Natural killer cell (primary cell): ENCODE results near the gene UNC13C. TPM values are rescaled to one million over a fixed set of nuclear protein-coding genes. Genes with fewer than 3 reads are reported as not detected.

Source experiments
- ATAC-seq, 3 donors: fragments of 150-1000 bp in 2 of 3; fragments of 200-7000 bp in 1 of 3; cut with Tn5 transposase; 1 replicate in 1 of 3; 2 replicates in 2 of 3; pipeline ENCODE4 v1.10.0; 2021; ENCODE audit warnings: mild to moderate bottlenecking in 2 of 3, moderate library complexity in 2 of 3
- DNase-seq, 2 donors: peaks; one replicate each; pipeline versions ENCODE4 v3.0.0 to v3.0.0-alpha.2; 2013 to 2021; ENCODE audit warnings: mixed read lengths in 1 of 2
- H3K27ac ChIP-seq: one replicate; pipeline ENCODE4 v1.5.1; 2013; ENCODE audit warnings: mild to moderate bottlenecking, low read length
- H3K27me3 ChIP-seq: one replicate; pipeline ENCODE4 v1.6.1; 2013; ENCODE audit warnings: low read length; ENCODE audit not compliant: control insufficient read depth, insufficient read depth
- H3K36me3 ChIP-seq: one replicate; pipeline ENCODE4 v1.6.1; 2013; ENCODE audit warnings: low read length; ENCODE audit not compliant: control insufficient read depth, insufficient read depth
- H3K4me1 ChIP-seq: one replicate; pipeline ENCODE4 v1.6.1; 2013; ENCODE audit warnings: low read length; ENCODE audit not compliant: control insufficient read depth, insufficient read depth
- H3K4me3 ChIP-seq: one replicate; pipeline ENCODE4 v1.5.1; 2013; ENCODE audit warnings: low read length
- H3K9me3 ChIP-seq: one replicate; pipeline ENCODE4 v1.6.1; 2013; ENCODE audit warnings: low read length; ENCODE audit not compliant: control insufficient read depth, insufficient read depth
- H3K27ac Mint-ChIP-seq, 2 donors: one replicate each; pipeline ENCODE4 v1.8.0; 2022; ENCODE audit warnings: mild to moderate bottlenecking in 2 of 2, mixed read lengths in 2 of 2, moderate library complexity in 1 of 2
- H3K27me3 Mint-ChIP-seq, 2 donors: one replicate each; pipeline ENCODE4 v1.8.0; 2022; ENCODE audit warnings: low read depth in 2 of 2, mixed read lengths in 2 of 2
- H3K36me3 Mint-ChIP-seq: one replicate; pipeline ENCODE4 v1.8.0; 2022; ENCODE audit warnings: mixed read lengths
- H3K4me1 Mint-ChIP-seq, 2 donors: one replicate each; pipeline ENCODE4 v1.8.0; 2022; ENCODE audit warnings: mixed read lengths in 2 of 2
- H3K4me3 Mint-ChIP-seq: one replicate; pipeline ENCODE4 v1.8.0; 2022; ENCODE audit warnings: mild to moderate bottlenecking, moderate library complexity, mixed read lengths
- H3K9me3 Mint-ChIP-seq, 2 donors: one replicate each; pipeline ENCODE4 v1.8.0; 2022; ENCODE audit warnings: mixed read lengths in 2 of 2
- CTCF ChIP-seq: fragments of 200-600 bp; IDR thresholded peaks from one replicate; pipeline ENCODE4 v1.8.0; 2022; ENCODE audit warnings: antibody characterized with exemption
- WGBS: methylation state at CpG from one replicate; pipeline ENCODE4 v1.1.7; 2013; ENCODE audit warnings: missing lambda C conversion rate; ENCODE audit not compliant: insufficient coverage; 5-methylcytosine and 5-hydroxymethylcytosine counted together
- intact Hi-C: fragments of 100-400 bp; cut with micrococcal nuclease; formaldehyde crosslinking; loops from one replicate; pipeline ENCODE4 v1.14.2; 2022
- total RNA-seq, 4 donors: library from RNA; stranded (reverse); fragments of 120-200 nt in 1 of 4; gene quantifications; one replicate each; pipeline versions ENCODE4 v1.2.3 to v1.2.4, GENCODE V29; 2013 to 2022

The UNC13C gene
- total RNA-seq, 3 donors from 2014 or later (not counting 1 experiment from before 2014, with no cell fraction given): not detected

GRCh38 chr15:54307926-54308325, 329.7 kb downstream of the UNC13C start:
- H3K4me3 Mint-ChIP-seq: no peak overlapping the region
- H3K36me3 ChIP-seq: no peaks in the 10 kb centered on the region
- H3K9me3 ChIP-seq: no peaks in the 10 kb centered on the region
- H3K27ac ChIP-seq: no peak overlapping the region
- no peaks in the 10 kb centered on the region for H3K4me1 ChIP-seq
- peaks cover 2% of the 10 kb centered on the region in 2 donors for H3K9me3 Mint-ChIP-seq
- no peak for TF ChIP-seq CTCF
- no peak for DNase-seq
- no peaks in the 10 kb centered on the region for H3K4me1 Mint-ChIP-seq
- no peak overlapping the region for H3K4me3 ChIP-seq
- no peaks in the 10 kb centered on the region for H3K27me3 ChIP-seq
- intact Hi-C loops: no loop called here
- 95% methylated on average over 2 of the region's 2 CpGs for WGBS
- no peak for ATAC-seq
- H3K36me3 Mint-ChIP-seq: no peaks in the 10 kb centered on the region
- H3K27me3 Mint-ChIP-seq: no peaks in the 10 kb centered on the region
- no peak overlapping the region for H3K27ac Mint-ChIP-seq

DNA sequence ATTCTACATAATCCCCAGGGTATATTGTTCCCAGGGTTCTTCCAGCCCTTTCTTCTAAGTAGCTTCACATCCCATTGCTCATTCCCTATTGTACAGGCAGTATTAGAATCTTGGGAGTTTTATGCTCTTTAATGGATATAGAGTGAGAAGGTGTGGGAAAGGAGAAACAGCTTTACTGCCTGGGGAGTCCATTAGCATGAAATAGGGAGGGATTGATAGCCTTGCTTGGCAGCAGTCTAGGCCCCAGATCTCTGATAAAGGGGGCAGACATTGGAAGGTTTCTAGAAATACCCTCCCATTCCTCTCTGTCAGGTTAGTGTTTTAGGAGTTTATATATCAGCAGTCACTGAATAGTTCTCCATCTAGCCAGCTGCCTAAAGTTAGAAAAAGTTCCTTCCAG, 334.3 kb downstream of the UNC13C start:
- Histone ChIP-seq H3K27ac (no peak overlapping the region), H3K36me3 (no peaks in the 10 kb centered on the region), H3K27me3 (no peaks in the 10 kb centered on the region), H3K9me3 (no peaks in the 10 kb centered on the region), H3K4me3 (no peak overlapping the region), H3K4me1 (no peaks in the 10 kb centered on the region)
- Mint-ChIP-seq H3K27ac (no peak overlapping the region), H3K36me3 (no peaks in the 10 kb centered on the region), H3K4me1 (no peaks in the 10 kb centered on the region), H3K9me3 (peaks cover 5 to 6% of the 10 kb centered on the region in 2 donors), H3K4me3 (no peak overlapping the region), H3K27me3 (no peaks in the 10 kb centered on the region)
- no peak for TF ChIP-seq CTCF
- ATAC-seq (no peak), DNase-seq (no peak)
- intact Hi-C loops: no loop called here

DNA sequence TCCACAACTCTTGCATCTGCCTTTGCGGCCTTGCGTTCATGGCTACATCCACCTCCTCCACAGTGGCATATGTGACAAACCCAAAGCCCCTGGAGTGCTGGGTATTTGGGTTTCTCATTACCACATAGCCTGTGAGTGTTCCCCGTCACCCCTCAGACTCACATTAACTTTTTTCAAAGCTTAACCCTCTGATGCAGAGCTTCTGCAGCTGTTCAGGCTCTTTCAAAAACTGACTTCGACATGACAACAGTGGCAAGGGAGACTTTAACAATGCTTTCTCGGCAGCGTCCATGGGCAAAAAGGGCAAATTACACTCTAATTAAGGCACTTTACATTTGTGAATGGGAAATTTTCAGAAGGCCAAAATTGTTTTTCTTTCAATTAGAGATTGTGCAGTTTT, 343.2 kb downstream of the UNC13C start:
- Mint-ChIP-seq H3K4me3 (no peak overlapping the region), H3K9me3 (peaks cover 6 to 15% of the 10 kb centered on the region in 2 donors), H3K4me1 (no peaks in the 10 kb centered on the region), H3K27me3 (no peaks in the 10 kb centered on the region), H3K27ac (no peak overlapping the region), H3K36me3 (no peaks in the 10 kb centered on the region)
- 97% methylated on average over 6 of the region's 6 CpGs for whole genome bisulfite sequencing
- H3K36me3 ChIP-seq: no peaks in the 10 kb centered on the region
- no peak overlapping the region for H3K27ac ChIP-seq
- ATAC-seq (no peak), DNase-seq (no peak)
- H3K4me1 ChIP-seq: no peaks in the 10 kb centered on the region
- H3K4me3 ChIP-seq: no peak overlapping the region
- intact Hi-C loops: no loop called here
- TF ChIP-seq CTCF: no peak
- no peaks in the 10 kb centered on the region for H3K27me3 ChIP-seq
- no peaks in the 10 kb centered on the region for H3K9me3 ChIP-seq

GRCh38 chr15:54322341-54322740, 344.1 kb downstream of the UNC13C start:
- no peak for DNase-seq
- Mint-ChIP-seq H3K4me1 (no peaks in the 10 kb centered on the region), H3K4me3 (no peak overlapping the region), H3K27ac (no peak overlapping the region), H3K27me3 (no peaks in the 10 kb centered on the region), H3K9me3 (peaks cover 8 to 14% of the 10 kb centered on the region in 2 donors), H3K36me3 (no peaks in the 10 kb centered on the region)
- no peak overlapping the region for H3K27ac ChIP-seq
- no peaks in the 10 kb centered on the region for H3K9me3 ChIP-seq
- no peaks in the 10 kb centered on the region for H3K36me3 ChIP-seq
- no peaks in the 10 kb centered on the region for H3K4me1 ChIP-seq
- no peak overlapping the region for H3K4me3 ChIP-seq
- ATAC-seq: no peak
- no peak for TF ChIP-seq CTCF
- WGBS: 79% methylated on average over 1 of the region's 1 CpG
- intact Hi-C loops: no loop called here
- H3K27me3 ChIP-seq: no peaks in the 10 kb centered on the region
